ENCODE results near the gene PFDN6.

Gene PFDN6

GRCh38 chr6:33288921-33289783, at the start of gene PFDN6, which contains the start of gene WDR46:
Gene PFDN6 (plus strand): TSS chr6:33289601. CDS start chr6:33289857, 256 bp downstream.
Gene WDR46 (minus strand): TSS chr6:33289239. CDS start chr6:33289170, 69 bp downstream.
- H3K36me3 Mint-ChIP-seq: peaks cover 41% of the 10 kb centered on the region

DNA sequence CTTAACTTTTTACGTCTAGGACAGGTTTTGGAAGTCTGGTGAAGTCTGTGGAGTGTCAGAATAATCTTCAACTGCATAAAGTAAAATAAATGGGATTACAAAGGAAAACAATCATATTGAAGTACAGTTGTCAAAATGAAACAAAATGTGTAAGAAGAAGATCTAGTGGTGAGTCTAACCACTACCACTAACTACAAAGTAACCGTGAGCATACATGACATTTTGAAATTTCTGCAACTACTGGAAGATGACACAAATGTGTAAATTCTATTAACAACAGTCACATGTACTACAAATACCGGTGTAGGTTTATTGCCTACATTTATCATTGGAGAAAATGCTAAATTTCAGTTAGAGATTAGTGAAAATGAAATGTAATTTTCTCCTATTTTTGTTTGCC, 47.4 kb upstream of the PFDN6 start:
- Mint-ChIP-seq H3K27me3 (peaks cover 50% of the 10 kb centered on the region), H3K36me3 (no peaks in the 10 kb centered on the region), H3K27ac (no peak overlapping the region), H3K4me1 (peaks cover 7% of the 10 kb centered on the region), H3K4me3 (no peak overlapping the region), H3K9me3 (no peaks in the 10 kb centered on the region)
- CTCF ChIA-PET: interaction anchor here (0.6 kb wide), 1 partner anchor 96 kb away, joined by 4 read pairs; no protein-coding TSS in a partner anchor
- DNase-seq: no peak

More at GRCh38 chr6:33288921-33289783, at the start of gene PFDN6, which contains the start of gene WDR46:
- DNase-seq: peak; percentile 91
- no peaks in the 10 kb centered on the region for H3K9me3 Mint-ChIP-seq
- peak within 1 kb of the TSS; percentile 80 for H3K27ac Mint-ChIP-seq
- CTCF ChIA-PET: interaction anchor here (0.7 to 2.2 kb wide), 4 partner anchors 10 to 40 kb away, joined by 3 to 7 read pairs (median 6); no protein-coding TSS in a partner anchor
- peaks cover 43% of the 10 kb centered on the region for H3K4me1 Mint-ChIP-seq
- H3K4me3 Mint-ChIP-seq: peak within 1 kb of the TSS; percentile 88
- H3K27me3 Mint-ChIP-seq: no peaks in the 10 kb centered on the region

GRCh38 chr6:33243476-33243875, 45.9 kb upstream of the PFDN6 start:
- peak; percentile 10 for DNase-seq
- no peak overlapping the region for H3K4me3 Mint-ChIP-seq
- CTCF ChIA-PET: no interaction called here
- no peaks in the 10 kb centered on the region for H3K9me3 Mint-ChIP-seq
- no peak overlapping the region for H3K27ac Mint-ChIP-seq
- H3K4me1 Mint-ChIP-seq: peaks cover 13% of the 10 kb centered on the region
- H3K27me3 Mint-ChIP-seq: peaks cover 50% of the 10 kb centered on the region
- H3K36me3 Mint-ChIP-seq: no peaks in the 10 kb centered on the region

DNA sequence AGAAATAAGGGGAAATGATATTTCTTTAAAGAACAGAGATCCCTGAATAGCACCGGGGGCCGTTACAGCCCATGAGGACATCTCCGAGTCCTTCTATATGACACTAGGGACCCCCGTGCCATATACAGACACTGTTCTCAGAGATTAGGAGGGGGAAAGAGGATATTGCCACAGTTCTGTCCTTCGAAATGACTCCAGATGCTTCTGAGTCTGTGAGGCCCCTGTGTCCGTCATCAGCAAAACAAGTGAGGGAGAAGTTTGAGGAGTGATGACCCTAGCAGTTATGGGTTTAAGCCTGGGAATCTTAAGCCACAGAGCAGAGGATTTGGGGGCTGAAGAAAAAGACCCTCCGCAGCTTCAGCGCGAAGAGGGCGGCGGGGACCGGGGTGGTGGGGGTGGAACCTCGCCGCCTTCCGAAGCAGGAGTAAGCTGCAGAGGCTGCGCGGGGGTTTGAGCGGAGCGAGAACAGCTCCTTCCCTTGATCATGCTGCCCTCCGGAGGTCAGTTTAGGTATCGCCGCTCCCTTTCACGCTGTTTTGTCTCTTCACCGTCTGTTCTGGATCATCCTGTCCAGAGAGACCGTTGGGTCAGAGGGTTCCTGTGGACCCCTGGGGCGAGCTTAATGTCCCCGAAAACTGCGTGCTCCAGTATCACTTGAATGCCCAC, 41.3 kb upstream of the PFDN6 start:
- Mint-ChIP-seq H3K4me1 (peaks cover 39% of the 10 kb centered on the region), H3K4me3 (peak overlapping the region; percentile 85)
- CTCF ChIA-PET: interaction anchor here (0.6 to 6.2 kb wide), 34 partner anchors 10 to 264 kb away, joined by 3 to 86 read pairs (median 6); partner anchors contain the start of genes B3GALT4, HSD17B8, PFDN6 and RING1

GRCh38 chr6:33248643-33248931, 40.8 kb upstream of the PFDN6 start:
- H3K4me3 Mint-ChIP-seq: peak overlapping the region; percentile 85
- no peak for DNase-seq
- peaks cover 20% of the 10 kb centered on the region for H3K27me3 Mint-ChIP-seq
- H3K4me1 Mint-ChIP-seq: peaks cover 39% of the 10 kb centered on the region
- CTCF ChIA-PET: interaction anchor here (0.8 to 6.2 kb wide), 31 partner anchors 10 to 264 kb away, joined by 3 to 86 read pairs (median 6); partner anchors contain the start of genes B3GALT4, HSD17B8, PFDN6 and RING1
- H3K36me3 Mint-ChIP-seq: peaks cover 16% of the 10 kb centered on the region
- H3K9me3 Mint-ChIP-seq: no peaks in the 10 kb centered on the region
- peak overlapping the region; percentile 97 for H3K27ac Mint-ChIP-seq

More for the DNA sequence above, 41.3 kb upstream of the PFDN6 start:
- no peaks in the 10 kb centered on the region for H3K9me3 Mint-ChIP-seq
- H3K36me3 Mint-ChIP-seq: peaks cover 16% of the 10 kb centered on the region
- peak overlapping the region; percentile 97 for H3K27ac Mint-ChIP-seq
- peaks cover 25% of the 10 kb centered on the region for H3K27me3 Mint-ChIP-seq
- peak; percentile 95 for DNase-seq

GRCh38 chr6:33248932-33249731, 40.3 kb upstream of the PFDN6 start:
- Mint-ChIP-seq H3K4me3 (peak overlapping the region; percentile 85), H3K36me3 (peaks cover 18% of the 10 kb centered on the region), H3K27ac (peak overlapping the region; percentile 97), H3K4me1 (peaks cover 39% of the 10 kb centered on the region), H3K27me3 (peaks cover 14% of the 10 kb centered on the region), H3K9me3 (no peaks in the 10 kb centered on the region)
- peak; percentile 98 for DNase-seq
- CTCF ChIA-PET: interaction anchor here (0.8 to 6.2 kb wide), 31 partner anchors 11 to 265 kb away, joined by 3 to 86 read pairs (median 6); partner anchors contain the start of genes B3GALT4, HSD17B8, PFDN6 and RING1

DNA sequence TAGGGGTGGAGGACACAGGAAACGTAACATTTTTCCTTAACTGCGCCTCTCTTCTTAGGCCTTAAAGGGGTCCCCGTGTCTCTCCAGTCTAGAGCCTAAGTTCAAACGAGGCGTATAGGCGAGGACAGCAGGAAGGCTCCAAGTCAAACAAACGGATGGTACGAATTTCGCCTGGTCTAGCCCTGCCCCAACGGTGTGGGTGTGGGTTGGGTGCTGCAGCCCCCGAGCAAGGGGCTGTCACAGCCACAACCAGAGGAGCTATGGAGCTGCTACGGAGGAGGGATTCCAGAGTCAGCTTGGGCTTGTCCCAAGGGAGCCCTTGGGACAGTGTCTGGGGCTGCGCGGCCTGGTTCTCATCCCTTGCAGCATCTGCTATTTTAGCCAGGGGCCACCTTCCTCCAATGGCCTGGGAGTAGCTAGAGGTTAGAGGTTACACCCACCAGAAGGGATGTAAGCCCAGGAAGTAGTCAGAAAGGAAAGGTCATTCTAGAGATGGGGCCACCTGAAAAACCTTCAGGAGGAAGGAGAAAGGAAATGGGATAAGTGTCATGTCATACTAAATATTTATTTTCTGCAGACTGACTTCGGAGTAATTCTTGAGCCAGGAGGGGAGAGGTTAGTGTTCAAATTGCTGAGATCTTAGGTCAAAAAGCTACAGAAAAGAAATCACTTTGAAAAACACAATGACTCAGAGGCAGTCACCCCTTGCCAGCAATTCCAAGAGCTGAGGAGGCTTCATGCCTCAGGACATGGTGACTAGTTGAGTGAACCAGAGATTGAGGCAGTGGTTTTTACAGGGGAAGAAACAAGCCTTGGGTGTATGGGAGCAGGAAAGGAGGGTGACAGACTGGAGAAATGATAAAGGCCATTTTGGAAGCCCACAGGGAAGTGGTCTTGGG, 39.4 kb upstream of the PFDN6 start:
- CTCF ChIA-PET: interaction anchor here (0.8 to 6.2 kb wide), 18 partner anchors 10 to 263 kb away, joined by 3 to 86 read pairs (median 8); partner anchors contain the start of genes B3GALT4, HSD17B8, RING1 and RPS18
- H3K27me3 Mint-ChIP-seq: peaks cover 14% of the 10 kb centered on the region

GRCh38 chr6:33250731-33251130, 38.7 kb upstream of the PFDN6 start:
- Mint-ChIP-seq H3K27me3 (peaks cover 14% of the 10 kb centered on the region), H3K4me1 (peaks cover 39% of the 10 kb centered on the region), H3K9me3 (no peaks in the 10 kb centered on the region), H3K4me3 (peak overlapping the region; percentile 85), H3K36me3 (peaks cover 19% of the 10 kb centered on the region), H3K27ac (peak overlapping the region; percentile 97)
- CTCF ChIA-PET: interaction anchor here (1.1 to 6.2 kb wide), 8 partner anchors 11 to 125 kb away, joined by 3 to 86 read pairs (median 4); partner anchors contain the start of genes B3GALT4, RPS18 and VPS52
- peak; percentile 15 for DNase-seq

More for the DNA sequence above, 39.4 kb upstream of the PFDN6 start:
- Mint-ChIP-seq H3K4me1 (peaks cover 39% of the 10 kb centered on the region), H3K4me3 (peak overlapping the region; percentile 85), H3K36me3 (peaks cover 18% of the 10 kb centered on the region), H3K27ac (peak overlapping the region; percentile 97), H3K9me3 (no peaks in the 10 kb centered on the region)
- DNase-seq: peak; percentile 15

DNA sequence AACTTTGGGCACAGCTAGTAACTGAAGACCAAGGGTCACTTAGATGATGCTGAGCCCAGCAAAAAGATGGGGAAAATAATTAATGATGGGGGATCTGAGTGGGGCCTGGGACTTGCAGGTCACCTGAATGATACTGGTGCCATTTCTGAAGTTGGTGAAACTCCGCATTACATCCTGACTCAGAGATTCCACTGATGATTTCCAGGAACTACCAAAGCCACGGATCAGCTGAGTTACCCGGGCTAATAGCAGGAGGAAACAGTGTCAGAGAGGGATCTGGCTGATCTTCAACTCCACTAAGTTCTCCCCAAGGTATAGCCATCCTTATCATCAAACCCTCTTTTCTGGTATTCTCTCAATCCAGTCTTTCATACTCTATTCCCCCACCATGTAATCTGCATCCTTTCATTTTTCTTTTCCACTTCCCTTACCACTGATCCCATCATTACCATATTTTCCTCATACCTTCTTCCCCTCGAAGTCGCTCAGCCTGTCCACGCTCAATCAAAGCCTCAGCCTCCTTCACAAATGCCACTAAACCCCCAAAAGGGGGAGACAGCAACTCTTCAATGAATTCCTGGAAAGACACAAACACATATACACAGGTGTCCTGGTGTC, 37.9 kb upstream of the PFDN6 start:
- CTCF ChIA-PET: interaction anchor here (0.7 to 6.2 kb wide), 5 partner anchors 19 to 126 kb away, joined by 3 to 86 read pairs (median 4); partner anchors contain the start of genes B3GALT4, RPS18 and VPS52
- Mint-ChIP-seq H3K4me1 (peaks cover 39% of the 10 kb centered on the region), H3K27ac (peak overlapping the region; percentile 58), H3K4me3 (peak overlapping the region; percentile 22), H3K36me3 (peaks cover 20% of the 10 kb centered on the region), H3K9me3 (no peaks in the 10 kb centered on the region), H3K27me3 (peaks cover 7% of the 10 kb centered on the region)
- DNase-seq: peak; percentile 5

DNA sequence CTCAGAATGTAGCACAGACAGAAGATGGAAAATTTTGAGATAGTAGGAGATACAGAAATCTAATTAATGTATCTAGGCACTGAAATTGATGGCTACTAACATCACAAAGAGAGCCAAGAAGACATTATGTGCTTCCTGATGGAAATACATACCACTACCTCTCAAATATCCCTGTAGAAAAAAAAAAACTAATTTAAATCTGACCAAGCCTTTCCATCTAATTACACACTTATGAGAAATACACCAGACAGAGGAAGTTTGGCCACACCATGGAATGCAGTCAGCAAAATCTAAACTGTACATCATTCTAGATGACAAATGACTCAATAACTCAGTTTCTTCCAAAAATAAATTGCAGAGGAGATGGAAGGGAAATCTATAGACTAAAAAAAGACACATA, 36.6 kb upstream of the PFDN6 start:
- Mint-ChIP-seq H3K27me3 (peaks cover 5% of the 10 kb centered on the region), H3K36me3 (peaks cover 21% of the 10 kb centered on the region), H3K4me1 (peaks cover 39% of the 10 kb centered on the region), H3K9me3 (no peaks in the 10 kb centered on the region), H3K27ac (no peak overlapping the region), H3K4me3 (no peak overlapping the region)
- CTCF ChIA-PET: no interaction called here
- DNase-seq: no peak

DNA sequence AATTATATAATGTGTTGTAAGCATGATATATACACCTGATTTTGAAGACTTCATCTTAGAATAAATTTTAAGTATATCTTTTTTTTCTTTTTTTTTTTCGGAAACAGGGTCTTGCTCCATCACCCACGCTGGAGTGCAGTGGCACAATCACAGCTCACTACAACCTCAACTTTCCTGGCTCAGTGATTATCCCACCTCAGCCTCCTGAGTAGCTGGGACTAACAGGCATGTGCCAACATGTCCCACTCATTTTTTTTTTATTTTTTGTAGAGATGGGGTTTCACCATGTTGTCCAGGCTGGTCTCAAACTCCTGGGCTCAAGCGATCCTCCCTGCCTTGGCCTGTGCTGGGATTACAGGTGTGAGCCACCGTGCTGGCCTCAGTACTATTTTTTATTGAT, 34.8 kb upstream of the PFDN6 start:
- no peaks in the 10 kb centered on the region for H3K9me3 Mint-ChIP-seq
- H3K27ac Mint-ChIP-seq: no peak overlapping the region
- H3K4me3 Mint-ChIP-seq: no peak overlapping the region
- no peaks in the 10 kb centered on the region for H3K27me3 Mint-ChIP-seq
- peaks cover 29% of the 10 kb centered on the region for H3K36me3 Mint-ChIP-seq
- H3K4me1 Mint-ChIP-seq: peaks cover 25% of the 10 kb centered on the region
- DNase-seq: peak; percentile 19
- CTCF ChIA-PET: interaction anchor here (0.7 to 1.9 kb wide), 3 partner anchors 18 to 130 kb away, joined by 3 to 6 read pairs (median 3); partner anchors contain the start of gene RPS18

- Mint-ChIP-seq H3K9me3 (no peaks in the 10 kb centered on the region), H3K4me1 (peaks cover 3% of the 10 kb centered on the region), H3K27me3 (no peaks in the 10 kb centered on the region), H3K27ac (no peak overlapping the region), H3K36me3 (peaks cover 36% of the 10 kb centered on the region), H3K4me3 (no peak overlapping the region)
- DNase-seq: peak; percentile 11
- CTCF ChIA-PET: no interaction called here
These were observed 30.4 kb upstream of the PFDN6 start for GRCh38 chr6:33259032-33259431.

All from activated naive CD4-positive, alpha-beta T cell treated with anti-CD3 and anti-CD28 coated beads, Interleukin-2, amount 10 ng/mL, durations not matched to agents 7 days and 5 days (primary cell).